Measurements from ENCODE around the gene COIL.

- no peak for TF ChIP-seq POLR2A (IDR thresholded peaks at IDR 0.05)
- TF ChIP-seq CTCF (IDR thresholded peaks at IDR 0.05), result no peak
Measured at GRCh38 chr17:56892333-56892732, 68.5 kb downstream of the COIL start.
